ENCODE measurements around the gene IFNA16.

DNA sequence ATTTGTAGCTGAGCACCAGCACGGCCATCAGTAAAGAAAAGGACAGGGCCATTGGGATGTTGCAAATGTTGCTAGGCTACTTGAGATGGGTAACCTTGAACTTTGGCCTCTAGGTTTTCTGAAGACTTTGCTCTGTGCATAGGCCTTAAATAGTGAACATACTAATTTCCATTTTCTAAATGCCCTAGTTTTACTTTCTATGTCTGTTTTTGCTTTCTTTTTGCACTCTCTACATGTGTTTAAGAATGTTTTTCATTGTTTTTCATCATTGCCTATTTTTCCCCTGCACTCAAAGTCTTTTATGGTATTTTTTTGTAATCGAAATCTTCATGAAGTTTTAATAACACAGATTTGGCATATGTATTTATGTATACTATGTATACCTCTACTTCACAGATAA lies 11.0 kb upstream of the IFNA16 start, which contains the start of gene IFNA17:
- no peak for TF ChIP-seq CTCF (IDR thresholded peaks at IDR 0.05)
- TF ChIP-seq POLR2A (IDR thresholded peaks at IDR 0.05) = no peak
